Neural cell (in vitro differentiated cells): ENCODE results near the gene CSDE1. TPM values are rescaled to one million over a fixed set of nuclear protein-coding genes. Genes with fewer than 3 reads are reported as not detected.

Source experiments
- H2AFZ ChIP-seq: fragments of 200-600, 300-800 bp; sonication (generic), shearing (Covaris generic); 2 replicates; pipeline ENCODE4 v1.6.0; 2014; ENCODE audit warnings: low read depth, mild to moderate bottlenecking, antibody characterized with exemption, low read length, moderate library complexity
- H3F3A ChIP-seq: fragments of 200-600 bp; shearing (Covaris generic); 2 replicates; pipeline ENCODE4 v1.6.1; 2016; ENCODE audit warnings: mild to moderate bottlenecking, moderate library complexity, mixed read lengths, antibody characterized with exemption, low read length; ENCODE audit not compliant: insufficient read depth, poor library complexity, severe bottlenecking
- H3K27ac ChIP-seq: fragments of 200-600, 300-800 bp; sonication (generic), shearing (Covaris generic); 2 replicates; pipeline ENCODE4 v1.5.1; 2014; ENCODE audit warnings: mild to moderate bottlenecking, low read length, moderate library complexity
- H3K27me3 ChIP-seq: fragments of 300-800, 200-600 bp; sonication (generic), shearing (Covaris generic); 2 replicates; pipeline ENCODE4 v1.6.0; 2014; ENCODE audit warnings: mild to moderate bottlenecking, low read depth, low read length, moderate library complexity; ENCODE audit not compliant: insufficient read depth
- H3K36me3 ChIP-seq: fragments of 300-800, 200-600 bp; sonication (generic), shearing (Covaris generic); 2 replicates; pipeline ENCODE4 v1.5.1; 2014; ENCODE audit warnings: mild to moderate bottlenecking, antibody characterized with exemption, low read length, moderate library complexity; ENCODE audit not compliant: insufficient read depth
- H3K4me2 ChIP-seq: fragments of 300-800, 200-600 bp; sonication (generic), shearing (Covaris generic); 2 replicates; pipeline ENCODE4 v1.6.0; 2014; ENCODE audit warnings: mild to moderate bottlenecking, low read length
- H3K4me3 ChIP-seq: fragments of 300-800, 200-600 bp; sonication (generic), shearing (Covaris generic); 2 replicates; pipeline ENCODE4 v1.5.1; 2014; ENCODE audit warnings: mild to moderate bottlenecking, low read length, moderate library complexity
- H3K79me2 ChIP-seq: fragments of 200-600 bp; shearing (Covaris generic); replicated peaks from 2 replicates; pipeline ENCODE4 v1.6.0; 2014; ENCODE audit warnings: mild to moderate bottlenecking, low read length, moderate library complexity; ENCODE audit not compliant: insufficient read depth
- H3K9ac ChIP-seq: fragments of 300-800, 200-600 bp; sonication (generic), shearing (Covaris generic); 2 replicates; pipeline ENCODE4 v1.6.1; 2016; ENCODE audit warnings: mild to moderate bottlenecking, low read length, mixed read lengths
- H3K9me2 ChIP-seq: fragments of 200-600 bp; shearing (Covaris generic); 2 replicates; pipeline ENCODE4 v1.6.1; 2016; ENCODE audit warnings: mild to moderate bottlenecking, low read length, mixed read lengths; ENCODE audit not compliant: insufficient read depth
- H3K9me3 ChIP-seq: fragments of 200-600, 300-800 bp; sonication (generic), shearing (Covaris generic); 2 replicates; pipeline ENCODE4 v1.6.1; 2016; ENCODE audit warnings: mild to moderate bottlenecking, mixed run types, low read length, moderate library complexity, mixed read lengths
- H4K20me1 ChIP-seq: fragments of 200-600 bp; shearing (Covaris generic); 2 replicates; pipeline ENCODE4 v1.6.1; 2016; ENCODE audit warnings: mild to moderate bottlenecking, mixed run types; ENCODE audit not compliant: insufficient read depth
- EP300 ChIP-seq: fragments of 450-650 bp; conservative IDR thresholded peaks from 2 replicates; pipeline ENCODE4 v1.6.1; 2014; ENCODE audit warnings: antibody characterized with exemption, mild to moderate bottlenecking, moderate library complexity; ENCODE audit not compliant: poor library complexity, severe bottlenecking
- EZH2 ChIP-seq: fragments of 200-600, 300-800 bp; shearing (Covaris generic), sonication (generic); IDR thresholded peaks from 2 replicates; pipeline ENCODE4 v1.6.1; 2014; ENCODE audit warnings: antibody characterized with exemption, low read length, borderline replicate concordance, mild to moderate bottlenecking; ENCODE audit not compliant: insufficient read depth, poor library complexity, severe bottlenecking
- MXI1 ChIP-seq: fragments of 450-650 bp; conservative IDR thresholded peaks from 2 replicates; pipeline ENCODE4 v1.6.1; 2014; ENCODE audit warnings: antibody characterized with exemption, mild to moderate bottlenecking; ENCODE audit not compliant: poor library complexity, severe bottlenecking
- POLR2AphosphoS5 ChIP-seq: IDR thresholded peaks from 2 replicates; pipeline ENCODE4 v1.6.1; 2012
- RAD21 ChIP-seq: fragments of 450-650 bp; conservative IDR thresholded peaks from 2 replicates; pipeline ENCODE4 v1.6.1; 2014; ENCODE audit warnings: antibody characterized with exemption, mild to moderate bottlenecking, moderate library complexity
- SMC3 ChIP-seq: fragments of 450-650 bp; conservative IDR thresholded peaks from 2 replicates; pipeline ENCODE4 v1.6.1; 2014; ENCODE audit warnings: antibody characterized with exemption, mild to moderate bottlenecking, moderate library complexity; ENCODE audit not compliant: poor library complexity
- TAF1 ChIP-seq: IDR thresholded peaks from 2 replicates; pipeline ENCODE4 v1.6.1; 2012; ENCODE audit warnings: low read depth
- polyA plus RNA-seq: library from polyadenylated mRNA; depleted of rRNA; stranded (reverse); fragments of >200 nt; gene quantifications from 2 replicates; pipeline ENCODE4 v1.2.3, GENCODE V29; 2014
- TF ChIP-seq, protein P1 (sequence below): fragments of 450-650 bp; IDR thresholded peaks from 2 replicates; pipeline ENCODE4 v1.5.1; 2014; ENCODE audit warnings: antibody characterized with exemption, mild to moderate bottlenecking, moderate library complexity; ENCODE audit not compliant: poor library complexity, severe bottlenecking
- TF ChIP-seq, protein P2 (sequence below): IDR thresholded peaks from 2 replicates; pipeline ENCODE4 v1.6.1; 2012; ENCODE audit warnings: borderline replicate concordance

Gene CSDE1
- polyA plus RNA-seq, 1 donor from 2014 or later: 424 TPM

DNA sequence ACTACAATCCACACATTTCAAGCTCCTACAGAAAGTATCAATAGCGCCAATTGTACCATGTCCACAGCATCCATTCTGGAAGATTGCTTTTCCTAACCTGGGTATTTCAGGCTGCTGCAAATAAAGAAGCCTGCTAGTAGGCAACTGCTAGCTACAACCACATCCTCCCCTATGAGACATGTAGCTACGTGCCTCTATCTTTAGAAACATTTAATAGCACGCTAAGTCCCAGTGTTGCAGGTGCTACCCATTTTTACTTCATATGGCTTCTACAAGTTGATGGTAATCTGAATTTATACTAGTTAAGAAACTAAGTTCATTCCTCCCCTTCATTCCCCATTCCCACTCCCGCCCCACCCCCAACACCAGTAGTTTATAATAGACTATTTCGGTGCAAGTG lies 55.0 kb downstream of the CSDE1 start:
- no peaks in the 10 kb centered on the region for H3K9me3 ChIP-seq
- H3K9ac ChIP-seq: no peak overlapping the region
- no peak overlapping the region for H2AFZ ChIP-seq
- H3K36me3 ChIP-seq: peaks cover 3% of the 10 kb centered on the region
- no peaks in the 10 kb centered on the region for H3F3A ChIP-seq
- no peak overlapping the region for H3K27ac ChIP-seq
- H4K20me1 ChIP-seq: no peaks in the 10 kb centered on the region
- TF ChIP-seq, protein P1, sequence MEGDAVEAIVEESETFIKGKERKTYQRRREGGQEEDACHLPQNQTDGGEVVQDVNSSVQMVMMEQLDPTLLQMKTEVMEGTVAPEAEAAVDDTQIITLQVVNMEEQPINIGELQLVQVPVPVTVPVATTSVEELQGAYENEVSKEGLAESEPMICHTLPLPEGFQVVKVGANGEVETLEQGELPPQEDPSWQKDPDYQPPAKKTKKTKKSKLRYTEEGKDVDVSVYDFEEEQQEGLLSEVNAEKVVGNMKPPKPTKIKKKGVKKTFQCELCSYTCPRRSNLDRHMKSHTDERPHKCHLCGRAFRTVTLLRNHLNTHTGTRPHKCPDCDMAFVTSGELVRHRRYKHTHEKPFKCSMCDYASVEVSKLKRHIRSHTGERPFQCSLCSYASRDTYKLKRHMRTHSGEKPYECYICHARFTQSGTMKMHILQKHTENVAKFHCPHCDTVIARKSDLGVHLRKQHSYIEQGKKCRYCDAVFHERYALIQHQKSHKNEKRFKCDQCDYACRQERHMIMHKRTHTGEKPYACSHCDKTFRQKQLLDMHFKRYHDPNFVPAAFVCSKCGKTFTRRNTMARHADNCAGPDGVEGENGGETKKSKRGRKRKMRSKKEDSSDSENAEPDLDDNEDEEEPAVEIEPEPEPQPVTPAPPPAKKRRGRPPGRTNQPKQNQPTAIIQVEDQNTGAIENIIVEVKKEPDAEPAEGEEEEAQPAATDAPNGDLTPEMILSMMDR: no peak
- TF ChIP-seq RAD21 (no peak), EZH2 (no peak), TAF1 (no peak), MXI1 (no peak), POLR2AphosphoS5 (no peak), EP300 (no peak), SMC3 (no peak)
- TF ChIP-seq, protein P2, sequence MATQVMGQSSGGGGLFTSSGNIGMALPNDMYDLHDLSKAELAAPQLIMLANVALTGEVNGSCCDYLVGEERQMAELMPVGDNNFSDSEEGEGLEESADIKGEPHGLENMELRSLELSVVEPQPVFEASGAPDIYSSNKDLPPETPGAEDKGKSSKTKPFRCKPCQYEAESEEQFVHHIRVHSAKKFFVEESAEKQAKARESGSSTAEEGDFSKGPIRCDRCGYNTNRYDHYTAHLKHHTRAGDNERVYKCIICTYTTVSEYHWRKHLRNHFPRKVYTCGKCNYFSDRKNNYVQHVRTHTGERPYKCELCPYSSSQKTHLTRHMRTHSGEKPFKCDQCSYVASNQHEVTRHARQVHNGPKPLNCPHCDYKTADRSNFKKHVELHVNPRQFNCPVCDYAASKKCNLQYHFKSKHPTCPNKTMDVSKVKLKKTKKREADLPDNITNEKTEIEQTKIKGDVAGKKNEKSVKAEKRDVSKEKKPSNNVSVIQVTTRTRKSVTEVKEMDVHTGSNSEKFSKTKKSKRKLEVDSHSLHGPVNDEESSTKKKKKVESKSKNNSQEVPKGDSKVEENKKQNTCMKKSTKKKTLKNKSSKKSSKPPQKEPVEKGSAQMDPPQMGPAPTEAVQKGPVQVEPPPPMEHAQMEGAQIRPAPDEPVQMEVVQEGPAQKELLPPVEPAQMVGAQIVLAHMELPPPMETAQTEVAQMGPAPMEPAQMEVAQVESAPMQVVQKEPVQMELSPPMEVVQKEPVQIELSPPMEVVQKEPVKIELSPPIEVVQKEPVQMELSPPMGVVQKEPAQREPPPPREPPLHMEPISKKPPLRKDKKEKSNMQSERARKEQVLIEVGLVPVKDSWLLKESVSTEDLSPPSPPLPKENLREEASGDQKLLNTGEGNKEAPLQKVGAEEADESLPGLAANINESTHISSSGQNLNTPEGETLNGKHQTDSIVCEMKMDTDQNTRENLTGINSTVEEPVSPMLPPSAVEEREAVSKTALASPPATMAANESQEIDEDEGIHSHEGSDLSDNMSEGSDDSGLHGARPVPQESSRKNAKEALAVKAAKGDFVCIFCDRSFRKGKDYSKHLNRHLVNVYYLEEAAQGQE: no peak
- H3K27me3 ChIP-seq: no peaks in the 10 kb centered on the region
- no peaks in the 10 kb centered on the region for H3K79me2 ChIP-seq
- no peak overlapping the region for H3K4me3 ChIP-seq
- H3K4me2 ChIP-seq: no peak overlapping the region
- H3K9me2 ChIP-seq: no peaks in the 10 kb centered on the region

DNA sequence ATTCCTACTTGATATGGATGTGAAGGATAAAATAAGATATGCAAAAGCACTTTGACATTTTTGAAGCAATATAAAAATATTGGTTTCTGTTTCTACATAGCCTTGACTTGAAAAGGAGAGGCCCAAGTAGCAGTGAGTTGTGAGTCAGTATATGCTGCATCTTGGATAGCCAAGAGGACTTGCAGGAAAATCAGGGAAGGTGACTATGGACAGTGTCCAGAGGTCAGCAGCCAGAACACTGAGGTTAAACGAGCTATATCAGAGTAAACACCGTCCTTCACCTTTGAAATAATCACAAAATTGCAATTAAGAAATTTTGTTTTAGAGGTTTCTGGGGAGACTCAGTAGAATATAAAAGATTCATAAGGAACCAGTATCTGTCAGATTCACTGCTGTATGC lies 55.9 kb downstream of the CSDE1 start:
- H3K9me3 ChIP-seq: no peaks in the 10 kb centered on the region
- H3F3A ChIP-seq: no peaks in the 10 kb centered on the region
- no peaks in the 10 kb centered on the region for H3K9me2 ChIP-seq
- no peak overlapping the region for H3K4me2 ChIP-seq
- no peak overlapping the region for H2AFZ ChIP-seq
- H3K79me2 ChIP-seq: no peaks in the 10 kb centered on the region
- no peaks in the 10 kb centered on the region for H3K27me3 ChIP-seq
- no peaks in the 10 kb centered on the region for H4K20me1 ChIP-seq
- H3K4me3 ChIP-seq: no peak overlapping the region
- peaks cover 3% of the 10 kb centered on the region for H3K36me3 ChIP-seq
- TF ChIP-seq, protein P2: no peak
- TF ChIP-seq RAD21 (no peak), EP300 (no peak), SMC3 (no peak), TAF1 (no peak), MXI1 (no peak), EZH2 (no peak)
- TF ChIP-seq, protein P1: no peak
- no peak overlapping the region for H3K27ac ChIP-seq
- H3K9ac ChIP-seq: no peak overlapping the region
